ENCODE results near the gene SORBS2.

Gene SORBS2

GRCh38 chr4:185792384-185793115 lies 19.4 kb downstream of the SORBS2 start:
- TF ChIP-seq EZH2phosphoT487 (IDR thresholded peaks at IDR 0.05; ENCODE audit: low read depth) = no peak
- TF ChIP-seq CTCF (IDR thresholded peaks at IDR 0.05; ENCODE audit: low read depth, low read length) = no peak
- Histone ChIP-seq H3K27ac (ENCODE audit: low read length) (no peak overlapping the region), H4K20me1 (ENCODE audit: insufficient read depth, low read length) (no peaks in the 10 kb centered on the region), H3K4me1 (ENCODE audit: low read length) (0 out of 2 replicates have a peak, but pooled peaks cover 4% of the 10 kb centered on the region), H3K27me3 (ENCODE audit: low read depth, low read length) (no peaks in the 10 kb centered on the region), H3K36me3 (replicated peaks; ENCODE audit: low read depth, low read length) (no peaks in the 10 kb centered on the region), H3K4me3 (ENCODE audit: low read length) (no peak overlapping the region), H3K79me2 (ENCODE audit: low read length) (no peaks in the 10 kb centered on the region), H3K9me3 (ENCODE audit: insufficient read depth, low read length) (no peaks in the 10 kb centered on the region), H2AFZ (ENCODE audit: low read depth, low read length) (no peak overlapping the region), H3K9ac (ENCODE audit: low read length) (no peak overlapping the region), H3K4me2 (ENCODE audit: low read length) (no peak overlapping the region)

- Histone ChIP-seq H3K79me2 (ENCODE audit: low read length) (no peaks in the 10 kb centered on the region), H3K9me3 (ENCODE audit: insufficient read depth, low read length) (no peaks in the 10 kb centered on the region), H2AFZ (ENCODE audit: low read depth, low read length) (no peak overlapping the region), H3K9ac (ENCODE audit: low read length) (no peak overlapping the region), H3K4me1 (ENCODE audit: low read length) (0 out of 2 replicates have a peak, but pooled peaks cover 4% of the 10 kb centered on the region), H3K27me3 (ENCODE audit: low read depth, low read length) (no peaks in the 10 kb centered on the region), H3K27ac (ENCODE audit: low read length) (no peak overlapping the region), H3K36me3 (replicated peaks; ENCODE audit: low read depth, low read length) (no peaks in the 10 kb centered on the region), H4K20me1 (ENCODE audit: insufficient read depth, low read length) (no peaks in the 10 kb centered on the region), H3K4me3 (ENCODE audit: low read length) (no peak overlapping the region), H3K4me2 (ENCODE audit: low read length) (0 out of 2 replicates have a peak overlapping the region, but pooled peaks have one; percentile 2)
- TF ChIP-seq EZH2phosphoT487 (IDR thresholded peaks at IDR 0.05; ENCODE audit: low read depth) = no peak
These were observed 23.9 kb downstream of the SORBS2 start for GRCh38 chr4:185787926-185788679.

GRCh38 chr4:185786422-185786821 lies 25.6 kb downstream of the SORBS2 start:
- no peaks in the 10 kb centered on the region for H3K9me3 ChIP-seq (ENCODE audit: insufficient read depth, low read length)
- H3K4me3 ChIP-seq (ENCODE audit: low read length) = no peak overlapping the region
- H3K36me3 ChIP-seq (replicated peaks; ENCODE audit: low read depth, low read length) = no peaks in the 10 kb centered on the region
- 0 out of 2 replicates have a peak, but pooled peaks cover 4% of the 10 kb centered on the region for H3K4me1 ChIP-seq (ENCODE audit: low read length)
- no peak overlapping the region for H3K4me2 ChIP-seq (ENCODE audit: low read length)
- no peak for TF ChIP-seq CTCF (IDR thresholded peaks at IDR 0.05; ENCODE audit: low read depth, low read length)
- no peak for TF ChIP-seq EZH2phosphoT487 (IDR thresholded peaks at IDR 0.05; ENCODE audit: low read depth)
- H3K79me2 ChIP-seq (ENCODE audit: low read length) = no peaks in the 10 kb centered on the region
- no peak overlapping the region for H3K9ac ChIP-seq (ENCODE audit: low read length)
- H2AFZ ChIP-seq (ENCODE audit: low read depth, low read length) = no peak overlapping the region
- H3K27me3 ChIP-seq (ENCODE audit: low read depth, low read length) = no peaks in the 10 kb centered on the region
- no peaks in the 10 kb centered on the region for H4K20me1 ChIP-seq (ENCODE audit: insufficient read depth, low read length)
- no peak overlapping the region for H3K27ac ChIP-seq (ENCODE audit: low read length)

- no peak overlapping the region for H3K9ac ChIP-seq (ENCODE audit: low read length)
- H3K27ac ChIP-seq (ENCODE audit: low read length) = no peak overlapping the region
- H3K36me3 ChIP-seq (replicated peaks; ENCODE audit: low read depth, low read length) = no peaks in the 10 kb centered on the region
- no peak for TF ChIP-seq CTCF (IDR thresholded peaks at IDR 0.05; ENCODE audit: low read depth, low read length)
- H3K79me2 ChIP-seq (ENCODE audit: low read length) = no peaks in the 10 kb centered on the region
- no peak overlapping the region for H3K4me3 ChIP-seq (ENCODE audit: low read length)
- H4K20me1 ChIP-seq (ENCODE audit: insufficient read depth, low read length) = no peaks in the 10 kb centered on the region
- H3K9me3 ChIP-seq (ENCODE audit: insufficient read depth, low read length) = no peaks in the 10 kb centered on the region
- H3K4me2 ChIP-seq (ENCODE audit: low read length) = no peak overlapping the region
- no peaks in the 10 kb centered on the region for H3K27me3 ChIP-seq (ENCODE audit: low read depth, low read length)
- 0 out of 2 replicates have a peak, but pooled peaks cover 2% of the 10 kb centered on the region for H3K4me1 ChIP-seq (ENCODE audit: low read length)
- H2AFZ ChIP-seq (ENCODE audit: low read depth, low read length) = no peak overlapping the region
These were observed 28.4 kb downstream of the SORBS2 start for GRCh38 chr4:185783574-185783973.
